Loucy (cell line): ENCODE measurements around the gene IQGAP3.

ENCODE experiments used
- CTCF ChIP-seq: fragments of 200-600 bp; sonication (generic); conservative IDR thresholded peaks from 2 replicates; pipeline ENCODE4 v1.5.1; 2014; ENCODE audit warnings: mild to moderate bottlenecking, antibody characterized with exemption, low read length
- EZH2phosphoT487 ChIP-seq: fragments of 200-600 bp; IDR thresholded peaks from 2 replicates; pipeline ENCODE4 v1.6.1; 2018; ENCODE audit warnings: antibody characterized with exemption, mild to moderate bottlenecking, moderate library complexity, borderline replicate concordance

DNA sequence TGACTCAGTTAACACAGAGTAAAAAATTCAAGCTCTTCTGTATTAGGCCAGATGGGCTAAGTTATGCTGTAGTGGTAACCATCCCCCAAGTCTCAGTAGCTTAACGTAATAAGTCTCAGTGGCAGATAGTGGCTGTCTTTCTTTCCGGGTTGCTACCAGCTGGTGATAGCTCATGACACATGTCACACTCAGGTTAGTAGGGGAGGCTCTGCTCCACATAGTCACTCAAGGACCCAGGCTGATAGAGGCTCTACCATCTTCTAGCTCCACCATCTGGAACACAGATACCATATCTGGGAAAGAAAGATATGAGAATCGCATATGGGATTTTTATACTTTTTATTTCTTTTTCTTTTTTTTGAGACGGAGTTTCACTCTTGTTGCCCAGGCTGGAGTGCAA, 55.5 kb downstream of the IQGAP3 start:
- TF ChIP-seq CTCF (no peak), EZH2phosphoT487 (no peak)
